ENCODE results near the gene LDLRAD3. TPM values are rescaled to one million over a fixed set of nuclear protein-coding genes. Genes with fewer than 3 reads are reported as not detected.

The LDLRAD3 gene
- polyA plus RNA-seq, 1 experiment, result 7.8 TPM

- CTCF ChIA-PET, result interaction anchor here (0.9 to 1.0 kb wide), 2 partner anchors 27 to 243 kb away, joined by 3 read pairs; no protein-coding TSS in a partner anchor
- Histone ChIP-seq H3K27ac (ENCODE audit: low read depth, low read length) (no peak overlapping the region), H3K27me3 (ENCODE audit: control insufficient read depth, insufficient read depth, low read length) (no peaks in the 10 kb centered on the region), H3K4me3 (ENCODE audit: low read depth, low read length) (no peak overlapping the region), H3K9me3 (ENCODE audit: control insufficient read depth, insufficient read depth, low read length) (no peaks in the 10 kb centered on the region)
- no peak for DNase-seq (ENCODE audit: low read depth, low spot score)
- no peak for TF ChIP-seq CTCF (IDR thresholded peaks at IDR 0.05; ENCODE audit: low read depth, low read length)
- POLR2A ChIA-PET, result no interaction called here
Observed at GRCh38 chr11:36014898-36015665, 71.2 kb downstream of the LDLRAD3 start.

- ChIA-PET POLR2A (no interaction called here), CTCF (interaction anchor here (1.0 kb wide), 1 partner anchor 242 kb away, joined by 3 read pairs; no protein-coding TSS in a partner anchor)
- DNase-seq (ENCODE audit: low read depth, low spot score), result no peak
- Histone ChIP-seq H3K27ac (ENCODE audit: low read depth, low read length) (no peak overlapping the region), H3K4me3 (ENCODE audit: low read depth, low read length) (no peak overlapping the region), H3K9me3 (ENCODE audit: control insufficient read depth, insufficient read depth, low read length) (no peaks in the 10 kb centered on the region), H3K27me3 (ENCODE audit: control insufficient read depth, insufficient read depth, low read length) (no peaks in the 10 kb centered on the region)
- TF ChIP-seq CTCF (IDR thresholded peaks at IDR 0.05; ENCODE audit: low read depth, low read length), result no peak
Observed at GRCh38 chr11:36015799-36016198, 71.9 kb downstream of the LDLRAD3 start.

- no peak for TF ChIP-seq CTCF (IDR thresholded peaks at IDR 0.05; ENCODE audit: low read depth, low read length)
- ChIA-PET POLR2A (no interaction called here), CTCF (interaction anchor here (1.1 kb wide), 1 partner anchor 115 kb away, joined by 3 read pairs; no protein-coding TSS in a partner anchor)
- Histone ChIP-seq H3K4me3 (ENCODE audit: low read depth, low read length) (no peak overlapping the region), H3K27ac (ENCODE audit: low read depth, low read length) (no peak overlapping the region), H3K9me3 (ENCODE audit: control insufficient read depth, insufficient read depth, low read length) (no peaks in the 10 kb centered on the region), H3K27me3 (ENCODE audit: control insufficient read depth, insufficient read depth, low read length) (no peaks in the 10 kb centered on the region)
- no peak for DNase-seq (ENCODE audit: low read depth, low spot score)
Observed at GRCh38 chr11:36016263-36016662, 72.4 kb downstream of the LDLRAD3 start.

DNA sequence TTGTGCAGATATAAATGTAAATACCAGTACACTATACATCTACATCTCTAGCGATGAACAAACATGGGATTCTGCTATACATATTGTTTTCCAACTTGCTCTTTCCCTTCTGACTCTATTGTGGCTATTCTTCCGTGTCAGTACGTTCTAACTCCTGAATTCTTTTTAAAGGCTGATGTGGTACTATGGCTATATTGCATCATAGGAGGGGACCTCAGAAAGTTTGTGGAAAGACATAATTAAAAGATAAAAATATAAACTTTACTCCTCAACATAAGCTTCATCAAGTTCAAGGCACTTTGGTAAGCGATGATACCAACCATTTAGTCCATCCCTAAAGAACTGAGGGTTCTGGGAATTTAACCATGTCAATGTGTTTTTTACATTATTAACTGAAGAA is 72.8 kb downstream of the LDLRAD3 start:
- no peak for DNase-seq (ENCODE audit: low read depth, low spot score)
- Histone ChIP-seq H3K27me3 (ENCODE audit: control insufficient read depth, insufficient read depth, low read length) (no peaks in the 10 kb centered on the region), H3K9me3 (ENCODE audit: control insufficient read depth, insufficient read depth, low read length) (no peaks in the 10 kb centered on the region), H3K27ac (ENCODE audit: low read depth, low read length) (no peak overlapping the region), H3K4me3 (ENCODE audit: low read depth, low read length) (no peak overlapping the region)
- CTCF ChIA-PET, result interaction anchor here (0.7 to 1.1 kb wide), 2 partner anchors 115 to 454 kb away, joined by 3 to 6 read pairs; no protein-coding TSS in a partner anchor
- TF ChIP-seq CTCF (IDR thresholded peaks at IDR 0.05; ENCODE audit: low read depth, low read length), result no peak
- POLR2A ChIA-PET, result no interaction called here

GRCh38 chr11:36019005-36019596 is 75.2 kb downstream of the LDLRAD3 start:
- no peak for TF ChIP-seq CTCF (IDR thresholded peaks at IDR 0.05; ENCODE audit: low read depth, low read length)
- ChIA-PET POLR2A (no interaction called here), CTCF (interaction anchor here (2.0 kb wide), 1 partner anchor 240 kb away, joined by 5 read pairs; no protein-coding TSS in a partner anchor)
- Histone ChIP-seq H3K27ac (ENCODE audit: low read depth, low read length) (no peak overlapping the region), H3K9me3 (ENCODE audit: control insufficient read depth, insufficient read depth, low read length) (no peaks in the 10 kb centered on the region), H3K27me3 (ENCODE audit: control insufficient read depth, insufficient read depth, low read length) (no peaks in the 10 kb centered on the region), H3K4me3 (ENCODE audit: low read depth, low read length) (no peak overlapping the region)
- no peak for DNase-seq (ENCODE audit: low read depth, low spot score)
